ENCODE measurements around the gene EGLN1.
A peak's percentile ranks its signal among the peaks of the same experiment; 100 is the strongest.
"Not testable (repeated sequence)": the region's sequence is repeated elsewhere in the genome, so short reads cannot be mapped to it uniquely, and the experiment has no call there.

EGLN1 gene

GRCh38 chr1:231421971-231422797, at the start of gene EGLN1:
TSS of gene EGLN1 (minus strand) at chr1:231422287. CDS start at chr1:231421888, 399 bp downstream.
- TF ChIP-seq ZFX (IDR thresholded peaks at IDR 0.05; ENCODE audit: borderline replicate concordance) = no peak
- peak; percentile 67 for TF ChIP-seq CTCF (IDR thresholded peaks at IDR 0.05)
- peak within 1 kb of the TSS; percentile 96 for H3K27ac ChIP-seq

- not testable (repeated sequence) for H3K27ac ChIP-seq
These were observed 49.4 kb upstream of the EGLN1 start for GRCh38 chr1:231471500-231471899.

GRCh38 chr1:231471027-231471426, 48.9 kb upstream of the EGLN1 start:
- not testable (repeated sequence) for H3K27ac ChIP-seq

- no peak overlapping the region for H3K27ac ChIP-seq
- TF ChIP-seq ZFX (IDR thresholded peaks at IDR 0.05; ENCODE audit: borderline replicate concordance) (no peak), CTCF (IDR thresholded peaks at IDR 0.05) (no peak)
These were observed 45.9 kb upstream of the EGLN1 start for GRCh38 chr1:231467986-231468385.

- no peak for TF ChIP-seq CTCF (IDR thresholded peaks at IDR 0.05)
- no peak for TF ChIP-seq ZFX (IDR thresholded peaks at IDR 0.05; ENCODE audit: borderline replicate concordance)
- no peak overlapping the region for H3K27ac ChIP-seq
These were observed 43.0 kb upstream of the EGLN1 start for GRCh38 chr1:231465051-231465450.

GRCh38 chr1:231463541-231463940, 41.5 kb upstream of the EGLN1 start:
- H3K27ac ChIP-seq = no peak overlapping the region
- TF ChIP-seq CTCF (IDR thresholded peaks at IDR 0.05) (no peak), ZFX (IDR thresholded peaks at IDR 0.05; ENCODE audit: borderline replicate concordance) (no peak)

- TF ChIP-seq CTCF (IDR thresholded peaks at IDR 0.05) = no peak
- TF ChIP-seq ZFX (IDR thresholded peaks at IDR 0.05; ENCODE audit: borderline replicate concordance) = no peak
- H3K27ac ChIP-seq = no peak overlapping the region
These were observed 38.5 kb upstream of the EGLN1 start for GRCh38 chr1:231460614-231461013.

- peak overlapping the region; percentile 6; the same call in 1 of the 2 replicates for H3K27ac ChIP-seq
These were observed 37.4 kb upstream of the EGLN1 start for GRCh38 chr1:231459438-231459837.

- H3K27ac ChIP-seq = not testable (repeated sequence)
These were observed 35.9 kb upstream of the EGLN1 start for GRCh38 chr1:231457956-231458355.

GRCh38 chr1:231454133-231454532, 32.0 kb upstream of the EGLN1 start:
- not testable (repeated sequence) for H3K27ac ChIP-seq

Data from 22Rv1 (cell line).